H7 (cell line): Measurements from ENCODE around the gene SLC20A1. TPM values are rescaled to one million over a fixed set of nuclear protein-coding genes. Genes with fewer than 3 reads are reported as not detected.
"Not testable (repeated sequence)": the region's sequence is repeated elsewhere in the genome, so short reads cannot be mapped to it uniquely, and the experiment has no call there.

Source experiments
- DNase-seq: peaks from one replicate; pipeline ENCODE4 v3.0.0; 2012
- H3K27me3 ChIP-seq: 2 replicates; pipeline ENCODE4 v1.6.0; 2011; ENCODE audit warnings: mild to moderate bottlenecking, low read length; ENCODE audit not compliant: control insufficient read depth, insufficient read depth
- H3K36me3 ChIP-seq: replicated peaks from 2 replicates; pipeline ENCODE4 v1.5.1; 2011; ENCODE audit warnings: low read length; ENCODE audit not compliant: control insufficient read depth, insufficient read depth
- H3K4me3 ChIP-seq: 2 replicates; pipeline ENCODE4 v1.5.1; 2011; ENCODE audit warnings: low read depth, mild to moderate bottlenecking, control low read depth, low read length, moderate library complexity; ENCODE audit not compliant: insufficient read depth
- total RNA-seq: library from RNA; depleted of rRNA; stranded (reverse); fragments of >200 nt; shearing (Covaris generic); gene quantifications from 2 replicates; pipeline ENCODE4 v1.2.3, GENCODE V29; 2014; rRNA removed

The SLC20A1 gene
- 33.6 and 34.3 TPM in 2 replicates for total RNA-seq

GRCh38 chr2:112645310-112646101, at the start of gene SLC20A1:
Gene SLC20A1 (plus strand): TSS chr2:112645939. CDS start chr2:112646829, 890 bp downstream.
- Histone ChIP-seq H3K27me3 (no peaks in the 10 kb centered on the region), H3K36me3 (peaks cover 22% of the 10 kb centered on the region), H3K4me3 (peak within 1 kb of the TSS; percentile 93)
- DNase-seq = peak; percentile 99

- H3K36me3 ChIP-seq = no peaks in the 10 kb centered on the region
- DNase-seq = no peak
These were observed 48.0 kb upstream of the SLC20A1 start for GRCh38 chr2:112597537-112598322.

GRCh38 chr2:112600634-112601033, 45.1 kb upstream of the SLC20A1 start:
- Histone ChIP-seq H3K4me3 (no peak overlapping the region), H3K27me3 (no peaks in the 10 kb centered on the region), H3K36me3 (no peaks in the 10 kb centered on the region)
- DNase-seq = no peak

More at GRCh38 chr2:112597537-112598322, 48.0 kb upstream of the SLC20A1 start:
- no peaks in the 10 kb centered on the region for H3K27me3 ChIP-seq
- H3K4me3 ChIP-seq = no peak overlapping the region

GRCh38 chr2:112601754-112602153, 44.0 kb upstream of the SLC20A1 start:
- no peak for DNase-seq
- no peak overlapping the region for H3K4me3 ChIP-seq
- no peaks in the 10 kb centered on the region for H3K36me3 ChIP-seq

GRCh38 chr2:112602917-112603316, 42.8 kb upstream of the SLC20A1 start:
- no peaks in the 10 kb centered on the region for H3K36me3 ChIP-seq
- no peak for DNase-seq
- H3K4me3 ChIP-seq = no peak overlapping the region
- no peaks in the 10 kb centered on the region for H3K27me3 ChIP-seq

More at GRCh38 chr2:112601754-112602153, 44.0 kb upstream of the SLC20A1 start:
- H3K27me3 ChIP-seq = no peaks in the 10 kb centered on the region

GRCh38 chr2:112603731-112604130, 42.0 kb upstream of the SLC20A1 start:
- no peak for DNase-seq
- H3K27me3 ChIP-seq = no peaks in the 10 kb centered on the region
- H3K36me3 ChIP-seq = no peaks in the 10 kb centered on the region
- H3K4me3 ChIP-seq = no peak overlapping the region

- Histone ChIP-seq H3K4me3 (no peak overlapping the region), H3K27me3 (no peaks in the 10 kb centered on the region), H3K36me3 (no peaks in the 10 kb centered on the region)
- DNase-seq = no peak
These were observed 40.8 kb upstream of the SLC20A1 start for GRCh38 chr2:112604952-112605351.

- no peak for DNase-seq
- Histone ChIP-seq H3K36me3 (no peaks in the 10 kb centered on the region), H3K27me3 (no peaks in the 10 kb centered on the region)
These were observed 39.8 kb upstream of the SLC20A1 start for GRCh38 chr2:112605926-112606325.

GRCh38 chr2:112606547-112606946, 39.2 kb upstream of the SLC20A1 start:
- Histone ChIP-seq H3K4me3 (no peak overlapping the region), H3K36me3 (no peaks in the 10 kb centered on the region), H3K27me3 (no peaks in the 10 kb centered on the region)
- DNase-seq = no peak

More at GRCh38 chr2:112605926-112606325, 39.8 kb upstream of the SLC20A1 start:
- no peak overlapping the region for H3K4me3 ChIP-seq

GRCh38 chr2:112607680-112608438, 37.9 kb upstream of the SLC20A1 start:
- Histone ChIP-seq H3K4me3 (no peak overlapping the region), H3K27me3 (no peaks in the 10 kb centered on the region), H3K36me3 (no peaks in the 10 kb centered on the region)
- DNase-seq = no peak

- not testable (repeated sequence) for H3K4me3 ChIP-seq, DNase-seq, H3K36me3 ChIP-seq, H3K27me3 ChIP-seq
These were observed 36.4 kb upstream of the SLC20A1 start for GRCh38 chr2:112609320-112609719.

GRCh38 chr2:112612283-112612682, 33.5 kb upstream of the SLC20A1 start:
- not testable (repeated sequence) for H3K36me3 ChIP-seq, H3K27me3 ChIP-seq, DNase-seq, H3K4me3 ChIP-seq

GRCh38 chr2:112614201-112614840, 31.4 kb upstream of the SLC20A1 start:
- Histone ChIP-seq H3K36me3 (no peaks in the 10 kb centered on the region), H3K27me3 (no peaks in the 10 kb centered on the region), H3K4me3 (no peak overlapping the region)
- no peak for DNase-seq

- DNase-seq = no peak
- no peaks in the 10 kb centered on the region for H3K27me3 ChIP-seq
- H3K4me3 ChIP-seq = no peak overlapping the region
- H3K36me3 ChIP-seq = no peaks in the 10 kb centered on the region
These were observed 30.7 kb upstream of the SLC20A1 start for GRCh38 chr2:112615051-112615450.
